ENCODE results near the gene RBL2. TPM values are rescaled to one million over a fixed set of nuclear protein-coding genes. Genes with fewer than 3 reads are reported as not detected.

Gene RBL2
- total RNA-seq, 1 experiment from 2014 or later = 33.4 TPM

DNA sequence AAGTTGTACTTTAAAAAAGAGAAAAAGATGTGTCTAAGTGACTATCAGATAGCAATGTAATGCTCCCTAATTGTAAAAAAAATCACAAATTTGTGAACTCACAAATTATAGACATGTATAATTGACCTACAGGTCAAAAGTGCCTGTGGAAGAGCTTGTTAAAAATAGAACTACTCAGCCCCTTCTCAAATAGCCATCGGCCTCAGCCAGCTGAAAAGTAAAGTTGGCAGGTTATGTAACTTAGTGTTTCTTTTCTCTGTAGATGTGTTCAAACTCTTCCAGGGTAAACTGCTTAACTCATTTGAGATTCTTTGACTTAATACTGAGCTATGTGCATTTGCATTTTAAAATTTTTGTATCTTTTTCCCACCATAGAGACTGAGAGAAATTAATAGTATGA, 55.5 kb downstream of the RBL2 start:
- CTCF ChIA-PET = no interaction called here
- H3K27me3 ChIP-seq (ENCODE audit: insufficient read depth, low read length) = no peaks in the 10 kb centered on the region
- H3K9me2 ChIP-seq (ENCODE audit: insufficient read depth) = no peaks in the 10 kb centered on the region
- TF ChIP-seq SP1 (IDR thresholded peaks at IDR 0.05; ENCODE audit: low read depth) = no peak
- H3K27ac ChIP-seq (ENCODE audit: low read depth, low read length) = no peak overlapping the region
- H3K79me2 ChIP-seq (ENCODE audit: insufficient read depth, low read length) = no peaks in the 10 kb centered on the region
- no peak for ATAC-seq
- H2AFZ ChIP-seq (ENCODE audit: low read depth, low read length, poor library complexity, severe bottlenecking) = no peak overlapping the region
- intact Hi-C loops (cut with micrococcal nuclease) = loop anchor here (10.0 kb wide), 1 partner anchor 355 kb away; no protein-coding TSS in a partner anchor
- H3K4me2 ChIP-seq (ENCODE audit: low read length) = no peak overlapping the region
- H3K9me3 ChIP-seq (ENCODE audit: control insufficient read depth in 1 of 2, insufficient read depth in 1 of 2, low read depth in 1 of 2, low read length in 2 of 2) = no peaks in the 10 kb centered on the region
- H3K9ac ChIP-seq (ENCODE audit: low read length) = no peak overlapping the region
- peaks cover 12 to 14% of the 10 kb centered on the region in 2 experiments for H3K36me3 ChIP-seq (ENCODE audit: control insufficient read depth in 1 of 2, insufficient read depth in 2 of 2, low read length in 2 of 2)
- BruUV-seq (replicated peaks) = no TSS peak
- no peak for DNase-seq (ENCODE audit: low read depth, low spot score)
- POLR2A ChIA-PET = no interaction called here
- no peak overlapping the region for H3K4me3 ChIP-seq (replicated peaks in 1 of 2; ENCODE audit: low read depth in 1 of 2, low read length in 2 of 2)
- RAD21 ChIA-PET (ENCODE audit: low non-redundant PET in 1 of 2, low total read pairs in 2 of 2, uncharacterized antibody in 2 of 2, unreplicated experiment in 2 of 2) = no interaction called here
- H4K20me1 ChIP-seq (ENCODE audit: insufficient read depth) = no peaks in the 10 kb centered on the region
- H3K4me1 ChIP-seq (ENCODE audit: control insufficient read depth in 1 of 2, insufficient read depth in 2 of 2, low read length in 2 of 2) = no peaks in the 10 kb centered on the region

DNA sequence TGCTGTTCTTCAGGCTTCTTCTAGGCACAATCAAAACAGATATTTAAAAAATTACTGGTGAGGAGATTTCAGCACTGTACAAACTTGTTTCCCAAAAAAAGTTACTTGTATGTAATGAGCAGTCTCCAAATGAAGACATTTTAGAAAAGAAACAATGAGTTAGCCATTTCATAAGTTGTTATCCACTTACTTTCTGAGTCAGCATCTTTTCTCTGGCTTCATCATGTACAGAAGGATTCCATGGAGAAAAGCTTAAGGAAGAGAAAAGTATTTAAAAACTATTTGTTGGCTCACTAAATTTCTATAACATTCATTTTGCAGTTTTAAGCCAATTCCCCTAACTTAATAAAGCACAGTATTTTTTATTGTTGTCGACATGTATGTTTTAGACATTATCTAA, 58.2 kb downstream of the RBL2 start:
- ChIA-PET RAD21 (ENCODE audit: low non-redundant PET in 1 of 2, low total read pairs in 2 of 2, uncharacterized antibody in 2 of 2, unreplicated experiment in 2 of 2) (no interaction called here), POLR2A (no interaction called here), CTCF (no interaction called here)
- DNase-seq (ENCODE audit: low read depth, low spot score) = no peak
- ATAC-seq = no peak
- Histone ChIP-seq H3K9me2 (ENCODE audit: insufficient read depth) (no peaks in the 10 kb centered on the region), H3K9me3 (ENCODE audit: control insufficient read depth in 1 of 2, insufficient read depth in 1 of 2, low read depth in 1 of 2, low read length in 2 of 2) (no peaks in the 10 kb centered on the region), H3K27ac (ENCODE audit: low read depth, low read length) (no peak overlapping the region), H3K4me3 (replicated peaks in 1 of 2; ENCODE audit: low read depth in 1 of 2, low read length in 2 of 2) (no peak overlapping the region), H3K79me2 (ENCODE audit: insufficient read depth, low read length) (no peaks in the 10 kb centered on the region), H4K20me1 (ENCODE audit: insufficient read depth) (no peaks in the 10 kb centered on the region), H3K4me1 (ENCODE audit: control insufficient read depth in 1 of 2, insufficient read depth in 2 of 2, low read length in 2 of 2) (no peaks in the 10 kb centered on the region), H3K27me3 (ENCODE audit: insufficient read depth, low read length) (no peaks in the 10 kb centered on the region), H3K36me3 (ENCODE audit: control insufficient read depth in 1 of 2, insufficient read depth in 2 of 2, low read length in 2 of 2) (peaks cover 25 to 30% of the 10 kb centered on the region in 2 experiments), H2AFZ (ENCODE audit: low read depth, low read length, poor library complexity, severe bottlenecking) (no peak overlapping the region), H3K9ac (ENCODE audit: low read length) (no peak overlapping the region), H3K4me2 (ENCODE audit: low read length) (no peak overlapping the region)
- BruUV-seq (replicated peaks) = no TSS peak
- intact Hi-C loops (cut with micrococcal nuclease) = loop anchor here (10.0 kb wide), 1 partner anchor 358 kb away; no protein-coding TSS in a partner anchor
- TF ChIP-seq SIN3A (IDR thresholded peaks at IDR 0.05; ENCODE audit: low read depth) = no peak
- no peak for TF ChIP-seq EZH2phosphoT487 (IDR thresholded peaks at IDR 0.05; ENCODE audit: borderline replicate concordance)
- no peak for TF ChIP-seq POLR2AphosphoS5 (IDR thresholded peaks at IDR 0.05; ENCODE audit: low read depth, low read length)
- TF ChIP-seq EGR1 (IDR thresholded peaks at IDR 0.05; ENCODE audit: low read depth) = no peak
- TF ChIP-seq, protein P1, sequence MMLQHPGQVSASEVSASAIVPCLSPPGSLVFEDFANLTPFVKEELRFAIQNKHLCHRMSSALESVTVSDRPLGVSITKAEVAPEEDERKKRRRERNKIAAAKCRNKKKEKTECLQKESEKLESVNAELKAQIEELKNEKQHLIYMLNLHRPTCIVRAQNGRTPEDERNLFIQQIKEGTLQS (IDR thresholded peaks at IDR 0.05) = no peak
- TF ChIP-seq, protein P2, sequence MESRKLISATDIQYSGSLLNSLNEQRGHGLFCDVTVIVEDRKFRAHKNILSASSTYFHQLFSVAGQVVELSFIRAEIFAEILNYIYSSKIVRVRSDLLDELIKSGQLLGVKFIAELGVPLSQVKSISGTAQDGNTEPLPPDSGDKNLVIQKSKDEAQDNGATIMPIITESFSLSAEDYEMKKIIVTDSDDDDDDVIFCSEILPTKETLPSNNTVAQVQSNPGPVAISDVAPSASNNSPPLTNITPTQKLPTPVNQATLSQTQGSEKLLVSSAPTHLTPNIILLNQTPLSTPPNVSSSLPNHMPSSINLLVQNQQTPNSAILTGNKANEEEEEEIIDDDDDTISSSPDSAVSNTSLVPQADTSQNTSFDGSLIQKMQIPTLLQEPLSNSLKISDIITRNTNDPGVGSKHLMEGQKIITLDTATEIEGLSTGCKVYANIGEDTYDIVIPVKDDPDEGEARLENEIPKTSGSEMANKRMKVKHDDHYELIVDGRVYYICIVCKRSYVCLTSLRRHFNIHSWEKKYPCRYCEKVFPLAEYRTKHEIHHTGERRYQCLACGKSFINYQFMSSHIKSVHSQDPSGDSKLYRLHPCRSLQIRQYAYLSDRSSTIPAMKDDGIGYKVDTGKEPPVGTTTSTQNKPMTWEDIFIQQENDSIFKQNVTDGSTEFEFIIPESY (IDR thresholded peaks at IDR 0.05; ENCODE audit: extremely low read depth, insufficient replicate concordance, low read length) = no peak
- TF ChIP-seq, protein P3, sequence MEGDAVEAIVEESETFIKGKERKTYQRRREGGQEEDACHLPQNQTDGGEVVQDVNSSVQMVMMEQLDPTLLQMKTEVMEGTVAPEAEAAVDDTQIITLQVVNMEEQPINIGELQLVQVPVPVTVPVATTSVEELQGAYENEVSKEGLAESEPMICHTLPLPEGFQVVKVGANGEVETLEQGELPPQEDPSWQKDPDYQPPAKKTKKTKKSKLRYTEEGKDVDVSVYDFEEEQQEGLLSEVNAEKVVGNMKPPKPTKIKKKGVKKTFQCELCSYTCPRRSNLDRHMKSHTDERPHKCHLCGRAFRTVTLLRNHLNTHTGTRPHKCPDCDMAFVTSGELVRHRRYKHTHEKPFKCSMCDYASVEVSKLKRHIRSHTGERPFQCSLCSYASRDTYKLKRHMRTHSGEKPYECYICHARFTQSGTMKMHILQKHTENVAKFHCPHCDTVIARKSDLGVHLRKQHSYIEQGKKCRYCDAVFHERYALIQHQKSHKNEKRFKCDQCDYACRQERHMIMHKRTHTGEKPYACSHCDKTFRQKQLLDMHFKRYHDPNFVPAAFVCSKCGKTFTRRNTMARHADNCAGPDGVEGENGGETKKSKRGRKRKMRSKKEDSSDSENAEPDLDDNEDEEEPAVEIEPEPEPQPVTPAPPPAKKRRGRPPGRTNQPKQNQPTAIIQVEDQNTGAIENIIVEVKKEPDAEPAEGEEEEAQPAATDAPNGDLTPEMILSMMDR (IDR thresholded peaks at IDR 0.05 in 2 of 3, conservative IDR thresholded peaks at IDR 0.05 in 1 of 3; ENCODE audit: borderline replicate concordance in 1 of 3, insufficient read depth in 1 of 3, low read depth in 2 of 3, low read length in 2 of 3) = no peak
- TF ChIP-seq POLR2A (IDR thresholded peaks at IDR 0.05; ENCODE audit: borderline replicate concordance, extremely low read depth, insufficient read depth, insufficient read length) = no peak
- no peak for TF ChIP-seq CBX3 (IDR thresholded peaks at IDR 0.05; ENCODE audit: low read depth)
- no peak for TF ChIP-seq CEBPB (IDR thresholded peaks at IDR 0.05; ENCODE audit: low read depth)
